GM19438 (cell line): ENCODE results near the gene SMIM22.
"Not testable (repeated sequence)": the region's sequence is repeated elsewhere in the genome, so short reads cannot be mapped to it uniquely, and the experiment has no call there.

Experiments
- ATAC-seq: cut with Tn5 transposase; IDR thresholded peaks from one replicate; pipeline ENCODE4 v1.9.1; 2021; ENCODE audit warnings: low read depth; ENCODE audit not compliant: unreplicated experiment

SMIM22 gene

DNA sequence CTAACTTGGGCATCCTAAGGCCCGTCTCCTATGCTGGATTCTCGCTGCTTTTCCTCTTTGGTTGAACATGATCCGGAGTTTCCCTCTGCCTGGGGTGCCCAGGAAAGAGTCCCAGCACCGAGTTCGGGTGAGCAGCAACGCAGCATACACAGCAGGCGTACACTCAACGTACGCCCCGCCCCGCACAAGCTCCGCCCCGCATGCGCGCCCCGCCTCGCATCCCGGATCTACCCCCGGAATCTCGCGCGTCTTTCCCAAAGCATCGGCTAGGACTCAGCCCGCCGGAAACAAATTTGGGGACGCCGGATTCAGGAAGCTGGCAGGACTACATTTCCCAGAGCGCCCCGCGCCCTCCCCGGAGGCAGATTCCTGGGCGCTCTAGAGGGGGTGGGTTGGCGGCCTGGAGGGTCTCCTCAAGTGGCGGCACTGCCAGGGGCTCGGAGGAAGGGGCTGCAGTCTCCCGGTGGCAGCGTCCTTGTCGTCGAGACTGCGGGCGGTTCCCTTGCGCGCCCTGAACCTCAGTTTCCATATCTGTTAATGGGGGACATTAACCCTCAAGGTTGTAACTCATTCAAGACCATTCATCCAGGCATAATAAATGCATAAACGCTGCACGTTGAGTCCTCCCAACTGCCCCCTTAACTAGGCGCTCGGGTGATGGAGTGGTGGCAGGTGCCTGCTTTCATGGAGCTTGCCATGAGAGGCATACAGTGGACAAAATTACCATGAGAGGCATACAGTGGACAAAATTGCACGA lies 26.4 kb upstream of the SMIM22 start:
- peak; percentile 63 for ATAC-seq

DNA sequence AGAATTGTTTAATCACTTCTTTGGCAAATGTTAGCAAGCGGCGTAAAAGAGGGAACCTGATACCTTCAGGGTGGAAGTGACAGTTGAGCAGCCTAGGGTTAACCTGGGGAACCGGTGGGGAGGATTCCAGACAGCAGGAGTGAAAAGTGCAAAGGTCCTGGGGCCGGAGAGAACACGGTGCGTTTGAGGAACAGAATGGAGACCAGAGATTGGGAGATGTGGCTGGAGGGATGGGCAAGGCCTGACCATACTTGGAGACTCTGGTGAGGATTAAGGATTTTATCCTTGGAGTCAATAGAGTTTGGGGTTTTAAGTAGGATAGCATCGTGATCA lies 25.9 kb upstream of the SMIM22 start:
- no peak for ATAC-seq

DNA sequence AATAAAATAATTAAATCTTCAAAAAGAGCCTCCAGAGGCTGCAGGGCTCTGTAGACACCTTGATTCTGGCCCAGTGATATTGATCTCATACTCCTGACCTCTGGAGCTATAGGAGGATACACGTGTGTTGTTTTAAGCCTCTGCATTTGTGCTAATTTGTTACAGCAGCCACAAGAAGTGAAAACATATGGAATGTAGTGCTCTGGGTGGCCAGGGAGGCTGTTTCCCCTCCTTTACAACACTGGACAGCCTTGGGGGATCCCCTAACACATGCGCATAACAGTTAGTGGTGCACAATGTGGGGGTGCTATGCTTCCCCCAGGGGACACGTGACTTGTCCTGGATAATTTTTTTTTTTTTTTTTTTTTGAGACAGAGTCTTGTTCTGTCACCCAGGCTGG lies 23.5 kb upstream of the SMIM22 start:
- ATAC-seq = no peak

DNA sequence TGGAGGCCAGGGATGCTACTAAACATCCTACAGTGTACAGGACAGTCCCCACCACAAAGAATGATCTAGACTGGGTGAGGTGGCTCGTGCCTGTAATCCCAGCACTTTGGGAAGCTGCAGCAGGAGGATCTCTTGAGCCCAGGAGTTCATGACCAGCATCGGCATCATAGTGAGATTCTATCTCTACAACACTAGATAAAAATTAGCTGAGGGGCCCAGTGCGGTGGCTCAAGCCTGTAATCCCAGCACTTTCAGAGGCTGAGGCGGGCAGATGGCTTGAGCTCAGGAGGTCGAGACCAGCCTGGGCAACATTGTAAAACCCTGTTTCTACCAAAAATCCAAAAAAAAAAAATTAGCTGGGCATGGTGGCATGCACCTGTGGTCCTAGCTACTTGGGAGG lies 22.8 kb upstream of the SMIM22 start:
- ATAC-seq = no peak

DNA sequence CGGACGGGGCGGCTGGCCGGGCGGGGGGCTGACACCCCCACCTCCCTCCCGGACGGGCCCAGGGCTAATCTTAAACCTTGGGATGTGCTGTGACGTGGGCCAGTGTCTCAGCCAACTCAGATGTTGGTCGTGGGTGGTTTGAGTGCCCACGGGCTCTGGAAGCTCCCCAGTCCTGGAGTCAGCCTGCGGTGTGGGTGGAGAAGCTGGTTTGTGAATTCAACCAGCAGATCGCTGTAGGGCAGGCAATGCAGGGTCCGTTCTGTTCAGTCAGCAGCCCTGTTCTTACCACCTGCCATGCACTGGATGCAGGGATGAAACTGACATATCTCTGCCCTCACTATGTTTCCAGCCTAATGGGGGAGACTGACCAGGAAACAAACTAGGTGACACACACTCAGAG lies 20.2 kb upstream of the SMIM22 start:
- no peak for ATAC-seq

DNA sequence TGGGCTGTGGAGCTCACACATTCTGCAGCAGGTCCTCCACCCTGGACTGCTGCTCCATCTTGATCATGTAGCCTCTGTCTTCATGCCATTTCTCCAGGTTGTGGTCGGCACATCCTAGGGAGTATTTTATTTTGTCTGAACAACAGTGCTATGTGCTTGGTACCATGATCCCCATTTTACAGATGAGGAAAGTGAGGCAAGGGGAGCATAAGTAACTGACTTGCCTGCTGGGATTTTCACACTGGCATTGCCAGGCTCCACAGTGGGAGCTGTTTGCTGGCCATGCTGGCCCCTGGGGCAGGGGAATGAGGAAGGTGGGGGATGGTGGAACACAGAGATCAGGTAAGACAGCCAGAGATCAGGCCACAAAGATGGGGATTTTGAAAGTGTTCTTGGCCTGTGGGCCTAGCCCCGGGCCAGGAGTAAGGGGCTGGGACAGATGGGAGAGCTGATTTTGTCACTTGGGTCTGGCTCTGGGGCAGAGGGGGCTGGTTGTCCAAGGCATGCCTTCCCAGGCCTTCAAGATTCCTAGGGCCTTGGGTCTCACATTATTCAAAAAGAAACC lies 18.9 kb upstream of the SMIM22 start:
- no peak for ATAC-seq

DNA sequence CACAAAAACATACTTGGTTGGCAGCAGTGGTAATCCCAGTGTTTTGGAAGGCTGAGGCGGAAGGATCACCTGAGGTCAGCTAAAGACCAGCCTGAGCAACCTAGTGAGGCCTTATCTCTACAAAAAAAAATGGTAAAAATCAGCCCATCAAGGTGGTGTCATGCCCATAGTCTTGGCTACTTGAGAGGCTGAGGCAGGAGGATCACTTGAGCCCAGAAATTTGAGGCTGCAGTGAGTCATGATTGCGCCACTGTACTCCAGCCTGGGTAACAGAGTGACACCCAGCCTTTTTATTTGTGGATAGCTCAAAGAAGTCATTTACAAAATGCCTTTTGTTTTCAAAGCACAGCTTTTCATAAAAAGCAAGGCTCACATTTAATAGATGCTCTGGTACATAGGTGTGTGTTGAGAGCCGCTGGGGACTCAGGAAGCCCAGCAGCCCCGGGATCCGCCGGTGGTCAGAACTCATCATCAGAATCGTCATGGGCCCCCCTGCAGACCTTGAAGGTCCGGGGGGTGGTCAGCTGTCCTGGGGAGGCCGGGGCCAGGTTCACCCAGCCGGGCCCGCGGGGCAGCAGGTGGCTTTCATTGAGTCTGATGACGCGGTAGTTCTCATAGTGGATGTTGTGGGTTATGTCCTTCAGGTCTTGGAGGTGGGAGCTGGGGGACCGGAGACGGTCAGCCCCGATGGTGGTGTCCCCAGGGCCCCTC lies 17.7 kb upstream of the SMIM22 start:
- no peak for ATAC-seq

DNA sequence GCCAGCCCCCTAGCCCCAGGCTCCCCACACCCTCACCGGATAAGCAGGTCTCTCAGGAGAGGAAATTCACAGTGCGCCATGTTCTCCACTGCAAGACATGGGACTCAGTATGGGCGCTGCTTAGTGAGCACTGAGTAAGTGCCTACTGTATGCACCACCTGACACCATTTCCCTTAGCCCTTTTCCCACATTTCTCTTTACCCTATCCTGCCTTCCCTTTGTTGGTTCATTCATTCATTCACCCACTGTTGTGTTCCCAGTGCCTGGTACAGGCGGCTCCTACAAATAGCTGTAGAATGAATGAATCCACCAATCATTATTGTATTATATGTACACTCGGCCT lies 17.1 kb upstream of the SMIM22 start:
- no peak for ATAC-seq

DNA sequence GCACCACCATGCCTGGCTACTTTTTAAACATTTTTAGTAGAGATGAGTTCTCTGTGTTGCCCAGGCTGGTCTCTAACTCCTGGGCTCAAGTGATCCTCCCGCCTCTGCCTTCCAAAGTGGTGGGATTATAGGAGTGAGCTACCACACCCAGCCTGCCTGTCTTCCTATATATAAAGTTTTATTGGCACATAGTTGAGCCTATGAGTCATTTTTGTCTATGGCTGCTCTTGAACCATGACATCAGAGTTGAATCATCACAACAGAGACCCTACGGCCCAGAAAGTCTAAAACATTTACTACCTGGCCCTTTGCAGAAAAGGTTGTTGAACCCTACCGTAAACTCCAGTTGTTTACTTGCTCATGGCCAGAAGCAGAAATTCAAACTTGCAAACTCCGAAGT lies 14.9 kb upstream of the SMIM22 start:
- no peak for ATAC-seq

DNA sequence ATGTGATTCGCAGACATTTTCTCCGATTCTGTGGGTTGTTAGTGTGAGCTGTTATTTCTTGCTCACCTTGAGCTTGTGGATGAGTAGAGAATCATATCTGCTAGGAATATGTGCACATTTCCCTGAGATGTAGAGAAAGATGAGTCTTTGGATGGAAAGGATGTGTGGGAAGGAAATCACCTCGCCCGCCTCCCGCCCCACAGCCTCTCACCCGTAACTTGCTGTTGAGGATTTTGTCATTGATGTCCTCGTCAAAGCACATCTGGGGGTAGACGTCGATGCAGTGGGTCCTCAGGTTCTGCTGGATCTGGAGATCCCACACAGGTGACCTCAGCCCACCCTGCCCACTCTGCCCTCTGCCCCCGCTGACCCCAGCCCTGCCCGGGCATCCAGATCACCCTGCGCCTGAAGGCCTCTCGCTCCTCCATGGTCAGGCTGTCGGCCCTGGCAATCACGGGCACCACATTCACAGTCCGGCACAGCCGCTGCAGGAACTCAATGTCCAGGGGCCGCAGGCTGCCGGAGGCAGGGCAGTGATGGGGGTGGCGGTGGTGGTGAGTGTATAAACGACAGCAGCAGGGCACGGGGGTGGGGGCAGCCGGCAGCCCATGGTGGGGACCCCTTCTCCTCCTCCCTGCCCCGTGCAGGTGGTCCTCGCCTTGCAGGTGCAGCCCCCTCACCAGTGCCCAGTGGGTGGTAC lies 11.8 kb upstream of the SMIM22 start:
- no peak for ATAC-seq

DNA sequence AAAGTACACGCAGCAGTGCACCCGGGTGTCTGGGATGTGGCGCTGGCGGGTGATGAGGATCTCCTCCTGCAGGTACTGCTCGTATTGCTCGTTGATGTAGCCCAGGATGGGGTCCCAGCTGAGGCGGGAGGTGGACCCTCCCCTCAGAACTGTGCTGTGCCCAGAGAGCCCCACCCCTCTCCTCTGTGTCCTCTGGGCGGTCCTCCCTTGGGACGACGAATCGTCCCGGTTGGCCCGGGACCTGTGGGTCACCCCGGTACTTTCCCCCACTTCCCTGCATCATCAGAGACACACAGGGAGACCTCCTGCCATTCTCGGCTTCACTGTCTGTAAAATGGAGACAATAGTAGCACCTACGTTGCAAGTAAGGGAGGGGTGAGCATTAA lies 11.2 kb upstream of the SMIM22 start:
- ATAC-seq = no peak

DNA sequence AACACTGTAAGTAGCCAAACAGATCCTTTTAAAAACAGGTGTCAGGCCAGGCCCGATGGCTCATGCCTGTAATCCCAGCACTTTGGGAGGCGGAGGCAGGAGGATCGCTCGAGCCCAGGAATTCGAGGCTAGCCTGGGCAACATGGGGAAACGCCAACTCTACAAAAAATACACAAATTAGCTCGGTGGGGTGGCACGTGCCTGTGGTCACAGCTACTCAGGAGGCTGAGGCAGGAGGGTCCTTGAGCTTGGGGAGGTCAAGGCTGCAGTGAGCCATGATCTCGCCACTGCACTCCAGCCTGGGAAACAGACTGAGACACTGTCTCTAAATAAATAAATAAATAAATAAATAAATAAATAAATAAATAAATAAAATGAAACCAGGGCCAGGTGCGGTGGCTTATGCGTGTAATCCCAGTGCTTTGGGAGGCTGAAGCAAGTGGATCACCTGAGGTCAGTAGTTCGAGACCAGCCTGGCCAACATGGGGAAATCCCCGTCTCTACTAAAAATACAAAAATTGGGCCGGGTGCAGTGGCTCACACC lies 10.7 kb upstream of the SMIM22 start:
- ATAC-seq = not testable (repeated sequence)

DNA sequence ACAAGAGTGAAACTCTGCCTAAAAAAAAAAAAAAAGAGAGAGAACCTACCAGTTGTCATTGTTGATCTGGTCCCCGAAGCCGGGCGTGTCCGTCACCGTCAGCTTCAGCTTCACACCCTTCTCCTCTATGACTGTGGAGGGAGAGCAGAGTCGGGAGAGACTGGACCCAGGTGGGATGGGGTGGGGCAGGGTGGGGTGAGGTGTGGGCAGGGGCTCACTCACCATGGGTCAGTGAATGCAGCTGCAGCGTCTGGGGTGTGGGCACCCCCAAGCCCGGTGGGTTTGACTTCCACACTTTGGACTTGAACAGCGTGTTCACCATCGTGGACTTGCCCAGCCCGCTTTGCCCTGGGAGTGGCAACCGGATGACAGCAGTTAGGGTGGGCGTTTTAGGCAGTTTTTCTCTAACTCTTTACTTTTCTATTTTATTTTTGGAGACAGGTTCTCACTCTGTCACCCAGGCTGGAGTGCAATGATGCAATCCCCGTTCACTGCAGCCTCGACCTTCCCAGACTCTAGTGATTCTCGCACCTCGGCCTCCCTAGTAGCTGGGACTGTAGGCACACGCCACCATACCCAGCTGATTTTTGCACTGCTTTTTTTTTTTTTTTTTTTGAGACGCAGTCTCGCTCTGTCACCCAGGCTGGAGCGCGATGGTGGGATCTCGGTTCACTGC lies 9.3 kb upstream of the SMIM22 start:
- no peak for ATAC-seq

DNA sequence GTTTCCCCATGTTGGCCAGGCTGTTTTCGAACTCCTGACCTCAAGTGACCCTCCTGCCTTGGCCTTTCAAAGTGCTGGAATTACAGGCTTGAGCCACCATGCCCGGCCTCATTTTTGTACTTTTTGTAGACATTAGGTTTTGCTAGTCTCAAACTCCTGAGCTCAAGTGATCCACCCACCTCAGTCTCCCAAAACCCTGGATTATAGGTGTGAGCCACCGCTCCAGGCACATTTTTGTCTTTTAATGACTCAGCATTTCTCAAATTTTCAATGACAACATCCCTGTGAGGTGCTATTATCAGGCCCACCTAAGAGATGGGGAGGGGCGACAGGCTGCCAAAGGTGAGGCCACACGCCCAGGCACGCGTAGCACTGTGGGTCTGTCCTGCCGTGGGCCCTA lies 8.1 kb upstream of the SMIM22 start:
- no peak for ATAC-seq

DNA sequence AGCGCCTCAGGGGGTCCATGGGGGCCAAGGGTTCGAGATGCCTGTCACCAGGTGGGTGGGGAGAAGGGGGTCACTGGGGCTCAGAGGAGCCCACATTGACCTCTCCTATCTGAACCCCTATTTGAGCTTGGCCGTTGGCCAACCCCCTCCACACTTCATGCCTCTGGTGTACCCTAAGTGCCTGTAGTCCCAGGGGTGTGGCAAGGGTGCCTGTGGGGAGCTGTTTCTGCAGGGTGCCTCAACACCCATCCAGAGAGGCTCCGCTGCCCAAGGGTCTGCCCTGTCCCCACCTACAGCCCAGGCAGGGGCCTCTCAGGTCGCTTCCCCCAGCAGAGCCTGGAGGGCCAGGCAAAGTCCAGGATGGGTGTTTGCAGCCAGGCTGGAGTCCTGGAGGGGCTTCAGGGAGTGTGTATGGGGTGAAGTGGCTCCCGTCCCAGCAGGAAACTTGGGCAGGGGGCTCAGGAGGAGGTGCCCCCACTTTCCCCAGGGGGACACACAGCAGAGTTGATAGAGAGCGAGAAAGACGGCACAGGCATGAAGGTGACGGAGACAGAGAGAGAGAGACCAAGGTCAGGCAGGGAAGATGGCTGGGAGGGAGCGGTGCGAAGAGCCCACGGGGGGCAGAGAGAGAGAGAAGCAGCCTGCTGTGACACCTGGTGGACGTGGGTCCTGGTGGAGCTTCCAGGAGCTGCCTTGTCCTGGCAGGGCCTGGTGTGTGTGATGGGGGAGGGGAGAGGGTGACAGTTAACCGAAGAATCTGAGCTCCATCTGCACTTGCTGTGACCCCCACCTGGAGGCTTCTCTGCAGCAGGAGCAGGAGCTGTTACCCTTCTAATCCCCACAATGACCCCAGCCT lies 7.3 kb upstream of the SMIM22 start, which contains the start of gene SEPTIN12:
SEPTIN12 (minus strand) TSS at position 719 of the 856 bp plus-strand sequence; CDS start at position 19, 700 bp downstream.
- ATAC-seq = no peak

DNA sequence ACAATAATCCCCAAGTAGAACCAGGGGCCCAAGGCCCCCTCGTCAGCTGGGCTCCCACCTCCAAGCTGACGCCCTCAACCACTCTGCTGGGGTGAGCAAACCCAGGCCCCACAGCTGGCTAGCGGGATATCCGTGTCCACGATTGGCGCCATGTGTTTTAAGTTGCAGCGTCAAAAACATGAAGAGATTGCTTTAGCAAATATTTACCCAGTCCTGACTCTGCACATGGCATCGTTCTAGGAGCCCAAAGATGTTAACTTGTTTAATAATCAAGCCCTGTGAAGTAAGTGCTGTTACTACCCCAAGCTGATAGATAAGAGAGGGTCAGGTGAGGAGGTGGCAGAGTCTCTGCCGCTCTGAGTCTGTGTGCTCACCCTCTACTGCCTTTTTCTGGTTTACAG lies 6.7 kb upstream of the SMIM22 start:
- ATAC-seq = no peak

DNA sequence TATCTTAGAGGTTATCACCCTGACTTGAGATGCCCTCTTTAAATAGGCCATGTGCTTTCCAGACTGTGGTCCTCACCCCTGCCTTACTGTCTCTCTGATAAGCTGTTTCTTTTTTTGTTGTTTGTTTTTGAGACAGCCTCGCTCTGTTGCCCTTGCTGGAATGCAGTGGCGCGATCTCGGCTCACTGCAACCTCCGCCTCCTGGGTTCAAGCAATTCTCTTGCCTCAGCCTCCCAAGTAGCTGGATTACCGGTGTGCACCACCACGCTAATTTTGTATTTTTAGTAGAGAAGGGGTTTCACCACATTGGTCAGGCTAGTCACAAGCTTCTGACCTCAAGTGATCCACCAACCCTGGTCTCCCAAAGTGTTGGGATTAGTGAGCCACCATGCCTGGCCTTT lies 6.3 kb upstream of the SMIM22 start:
- ATAC-seq = no peak

DNA sequence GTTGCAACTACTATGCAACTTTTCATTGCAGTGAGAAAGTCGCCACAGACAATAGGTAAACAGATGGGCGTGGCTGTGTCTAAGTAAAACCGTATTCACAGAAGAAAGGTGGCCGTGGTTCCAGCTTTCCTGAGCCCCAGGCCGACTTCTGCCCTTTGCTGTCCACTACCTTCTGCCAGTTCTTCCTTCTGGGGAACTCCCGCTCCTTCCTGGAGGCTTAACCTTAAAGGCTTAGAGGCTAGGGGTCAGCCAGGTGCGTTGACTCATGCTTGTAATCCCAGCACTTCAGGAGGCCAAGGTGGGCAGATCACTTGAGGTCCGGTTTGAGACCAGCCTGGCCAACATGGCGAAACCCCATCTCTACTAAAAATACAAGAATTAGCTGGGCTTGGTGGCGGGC lies 4.9 kb upstream of the SMIM22 start:
- ATAC-seq = no peak

DNA sequence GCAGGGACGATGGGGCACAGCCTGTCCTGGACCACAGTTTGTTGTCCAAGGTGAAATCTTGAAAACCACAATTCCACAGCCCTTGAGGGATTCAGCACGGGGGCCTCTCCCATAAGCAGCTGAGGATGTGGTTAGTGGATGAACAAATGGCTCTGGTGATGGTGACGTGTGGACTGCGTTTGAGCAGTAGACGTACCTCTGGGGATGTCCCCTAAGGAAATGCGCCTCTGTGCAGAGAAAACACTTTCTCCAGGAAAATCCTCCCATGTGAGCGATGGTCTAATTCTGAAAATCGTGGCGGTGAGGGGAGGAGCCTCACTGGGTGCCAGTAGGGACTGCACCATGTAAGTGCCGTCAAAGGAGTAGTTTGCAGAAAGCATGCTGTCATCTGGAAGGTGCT lies 4.3 kb upstream of the SMIM22 start:
- no peak for ATAC-seq
